Measurements from ENCODE around the gene SPAG17. TPM values are rescaled to one million over a fixed set of nuclear protein-coding genes. Genes with fewer than 3 reads are reported as not detected.

SPAG17 gene
- total RNA-seq, 4 donors from 2014 or later, result not detected

DNA sequence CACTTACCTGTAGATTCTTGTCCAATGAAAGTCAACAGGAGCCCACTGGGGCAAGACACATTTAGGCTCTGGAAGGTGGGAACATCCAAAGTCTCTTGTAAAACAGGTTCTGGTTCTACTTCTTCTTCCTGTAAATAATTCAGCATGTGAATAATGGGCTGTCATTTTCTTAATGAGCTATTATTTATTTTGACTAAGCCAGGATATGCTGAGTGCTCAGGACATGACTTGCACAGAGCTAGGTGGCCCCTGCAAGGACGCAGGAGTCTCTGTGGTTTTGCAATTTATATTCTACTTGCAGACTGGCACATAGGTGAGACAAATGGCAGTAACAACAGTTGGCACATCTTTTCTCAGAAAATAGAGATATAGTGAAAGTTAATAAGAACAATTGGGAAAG lies 156.8 kb downstream of the SPAG17 start:
- intact Hi-C loops (cut with DNase I; ENCODE audit: low total_unique reads) (no loop called here), in situ Hi-C loops (cut with MboI; ENCODE audit: low sequenced_read_pairs in 4 of 4) (no loop called here)
- ATAC-seq (no peak), DNase-seq (no peak)
- TF ChIP-seq, protein P1, sequence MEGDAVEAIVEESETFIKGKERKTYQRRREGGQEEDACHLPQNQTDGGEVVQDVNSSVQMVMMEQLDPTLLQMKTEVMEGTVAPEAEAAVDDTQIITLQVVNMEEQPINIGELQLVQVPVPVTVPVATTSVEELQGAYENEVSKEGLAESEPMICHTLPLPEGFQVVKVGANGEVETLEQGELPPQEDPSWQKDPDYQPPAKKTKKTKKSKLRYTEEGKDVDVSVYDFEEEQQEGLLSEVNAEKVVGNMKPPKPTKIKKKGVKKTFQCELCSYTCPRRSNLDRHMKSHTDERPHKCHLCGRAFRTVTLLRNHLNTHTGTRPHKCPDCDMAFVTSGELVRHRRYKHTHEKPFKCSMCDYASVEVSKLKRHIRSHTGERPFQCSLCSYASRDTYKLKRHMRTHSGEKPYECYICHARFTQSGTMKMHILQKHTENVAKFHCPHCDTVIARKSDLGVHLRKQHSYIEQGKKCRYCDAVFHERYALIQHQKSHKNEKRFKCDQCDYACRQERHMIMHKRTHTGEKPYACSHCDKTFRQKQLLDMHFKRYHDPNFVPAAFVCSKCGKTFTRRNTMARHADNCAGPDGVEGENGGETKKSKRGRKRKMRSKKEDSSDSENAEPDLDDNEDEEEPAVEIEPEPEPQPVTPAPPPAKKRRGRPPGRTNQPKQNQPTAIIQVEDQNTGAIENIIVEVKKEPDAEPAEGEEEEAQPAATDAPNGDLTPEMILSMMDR (IDR thresholded peaks at IDR 0.05 in 4 of 5, conservative IDR thresholded peaks at IDR 0.05 in 1 of 5), result no peak
- no peak for TF ChIP-seq POLR2A (IDR thresholded peaks at IDR 0.05)
- no peaks in the 10 kb centered on the region for H3K4me1 ChIP-seq
- H3K27ac ChIP-seq, result no peak overlapping the region
- peaks cover 0 to 3% (median 0%) of the 10 kb centered on the region in 3 donors for H3K27me3 ChIP-seq
- H3K4me3 ChIP-seq, result no peak overlapping the region
- H3K9me3 ChIP-seq, result no peaks in the 10 kb centered on the region
- H3K36me3 ChIP-seq, result no peaks in the 10 kb centered on the region

DNA sequence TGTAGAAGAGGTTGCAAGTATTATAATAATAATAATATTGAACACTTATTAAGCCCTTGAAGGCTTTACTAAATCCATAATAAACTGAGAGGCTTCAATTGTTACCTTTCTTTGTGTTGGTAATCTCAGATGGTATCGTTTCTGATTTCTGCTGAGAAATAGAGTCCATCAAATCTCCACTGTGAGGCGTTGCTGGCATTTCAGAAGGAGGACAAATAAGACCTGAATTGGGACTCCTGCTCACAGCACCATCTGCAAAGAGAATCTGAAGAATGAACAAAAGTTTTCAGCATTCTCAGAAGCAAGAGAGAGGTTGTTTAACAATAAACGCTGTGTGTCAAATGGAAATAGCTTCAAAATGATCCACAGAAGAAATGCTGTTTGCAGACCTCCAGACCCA lies 161.8 kb downstream of the SPAG17 start:
- TF ChIP-seq, protein P1 (IDR thresholded peaks at IDR 0.05 in 4 of 5, conservative IDR thresholded peaks at IDR 0.05 in 1 of 5), result no peak
- no peak for TF ChIP-seq POLR2A (IDR thresholded peaks at IDR 0.05)
- H3K4me1 ChIP-seq, result no peaks in the 10 kb centered on the region

DNA sequence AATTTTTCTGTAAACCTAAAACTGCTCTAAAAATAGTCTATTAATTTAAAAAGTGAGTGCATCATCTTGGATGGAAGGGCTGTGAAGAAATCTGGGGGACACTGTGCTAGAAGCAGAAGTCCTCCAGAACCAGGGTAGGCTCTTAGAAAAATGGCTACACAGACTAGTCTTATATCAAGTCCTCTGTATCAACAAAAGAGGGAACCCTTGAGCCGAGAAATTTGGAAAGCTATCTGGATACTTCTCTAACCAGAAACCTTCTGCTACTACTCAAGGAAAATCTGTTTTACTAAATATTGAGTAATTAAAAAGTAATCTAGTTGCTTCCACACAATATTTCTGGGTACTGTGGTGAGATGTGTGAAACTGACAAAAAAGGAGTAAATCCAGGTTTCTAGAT lies 163.4 kb downstream of the SPAG17 start:
- H3K4me1 ChIP-seq, result no peaks in the 10 kb centered on the region
- intact Hi-C loops (cut with DNase I; ENCODE audit: low total_unique reads) (no loop called here), in situ Hi-C loops (cut with MboI; ENCODE audit: low sequenced_read_pairs in 4 of 4) (no loop called here)
- DNase-seq (no peak), ATAC-seq (no peak)
- no peaks in the 10 kb centered on the region for H3K36me3 ChIP-seq
- H3K9me3 ChIP-seq, result no peaks in the 10 kb centered on the region
- TF ChIP-seq, protein P1 (IDR thresholded peaks at IDR 0.05 in 4 of 5, conservative IDR thresholded peaks at IDR 0.05 in 1 of 5), result no peak
- H3K27me3 ChIP-seq, result peaks cover 0 to 3% (median 0%) of the 10 kb centered on the region in 3 donors
- H3K27ac ChIP-seq, result no peak overlapping the region
- no peak overlapping the region for H3K4me3 ChIP-seq

More for the DNA sequence above, 161.8 kb downstream of the SPAG17 start:
- no peak for DNase-seq
- ATAC-seq, result no peak
- Histone ChIP-seq H3K27me3 (peaks cover 0 to 3% (median 0%) of the 10 kb centered on the region in 3 donors), H3K27ac (no peak overlapping the region), H3K4me3 (no peak overlapping the region), H3K9me3 (no peaks in the 10 kb centered on the region), H3K36me3 (no peaks in the 10 kb centered on the region)
- intact Hi-C loops (cut with DNase I; ENCODE audit: low total_unique reads), result no loop called here
- in situ Hi-C loops (cut with MboI; ENCODE audit: low sequenced_read_pairs in 4 of 4), result no loop called here

DNA sequence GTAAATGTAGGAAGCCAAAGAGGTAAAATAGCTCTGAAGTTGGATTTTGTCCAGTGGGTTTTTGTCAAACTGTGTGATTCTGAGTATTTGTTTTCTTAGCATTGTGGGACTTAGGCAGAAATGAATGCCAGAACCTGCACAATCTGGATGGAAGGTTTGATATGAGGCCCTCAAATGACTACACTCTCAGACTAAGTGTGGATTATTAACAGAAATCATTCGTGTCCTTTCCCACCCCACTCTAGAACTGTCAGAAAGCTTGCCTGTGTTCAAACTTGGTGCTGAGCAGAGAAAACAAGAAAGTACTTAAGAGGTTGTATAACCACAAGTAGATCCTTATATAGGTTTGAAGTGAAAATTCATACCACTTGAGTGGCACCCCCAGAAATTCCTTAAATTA lies 167.0 kb downstream of the SPAG17 start:
- Histone ChIP-seq H3K9me3 (no peaks in the 10 kb centered on the region), H3K27me3 (no peaks in the 10 kb centered on the region), H3K27ac (no peak overlapping the region), H3K36me3 (no peaks in the 10 kb centered on the region), H3K4me1 (no peaks in the 10 kb centered on the region), H3K4me3 (no peak overlapping the region)
- no peak for TF ChIP-seq POLR2A (IDR thresholded peaks at IDR 0.05)
- TF ChIP-seq, protein P1 (IDR thresholded peaks at IDR 0.05 in 4 of 5, conservative IDR thresholded peaks at IDR 0.05 in 1 of 5), result no peak
- DNase-seq (no peak), ATAC-seq (no peak)
- in situ Hi-C loops (cut with MboI; ENCODE audit: low sequenced_read_pairs in 4 of 4), result no loop called here
- intact Hi-C loops (cut with DNase I; ENCODE audit: low total_unique reads), result no loop called here

DNA sequence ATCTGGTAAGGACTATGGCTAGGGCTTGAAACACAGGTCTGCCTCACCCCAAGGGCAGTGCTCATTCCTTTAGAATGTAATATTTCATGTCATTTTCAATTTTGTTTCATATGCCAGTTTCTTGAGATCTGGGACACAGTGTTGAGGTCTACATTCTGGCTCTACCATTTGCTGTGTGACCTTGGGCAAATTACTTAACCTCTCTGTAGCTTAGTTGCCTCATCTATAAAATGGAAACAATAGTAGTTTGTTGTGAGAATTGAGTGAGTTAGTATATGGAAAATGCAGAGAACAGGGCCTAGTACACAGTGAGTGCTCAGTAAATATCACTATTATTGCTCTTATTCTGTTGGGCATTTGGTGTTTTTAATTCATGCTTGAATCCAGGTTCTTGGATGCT lies 171.1 kb downstream of the SPAG17 start:
- no peak overlapping the region for H3K4me3 ChIP-seq
- DNase-seq (no peak), ATAC-seq (no peak)
- H3K36me3 ChIP-seq, result no peaks in the 10 kb centered on the region
- no peak for TF ChIP-seq POLR2A (IDR thresholded peaks at IDR 0.05)
- TF ChIP-seq, protein P1 (IDR thresholded peaks at IDR 0.05 in 4 of 5, conservative IDR thresholded peaks at IDR 0.05 in 1 of 5), result no peak
- no peaks in the 10 kb centered on the region for H3K9me3 ChIP-seq
- no peaks in the 10 kb centered on the region for H3K27me3 ChIP-seq
- no peaks in the 10 kb centered on the region for H3K4me1 ChIP-seq
- in situ Hi-C loops (cut with MboI; ENCODE audit: low sequenced_read_pairs in 4 of 4) (no loop called here), intact Hi-C loops (cut with DNase I; ENCODE audit: low total_unique reads) (no loop called here)
- no peak overlapping the region for H3K27ac ChIP-seq

Measured in gastrocnemius medialis (tissue), 4 donors.